Neural crest cell (in vitro differentiated cells): ENCODE data around the gene LMAN1. TPM values are rescaled to one million over a fixed set of nuclear protein-coding genes. Genes with fewer than 3 reads are reported as not detected.

Experiments
- DNase-seq: peaks from one replicate; pipeline ENCODE4 v3.0.0; 2021; ENCODE audit warnings: low read depth, mixed read lengths, low spot score
- H3K27ac Mint-ChIP-seq: one replicate; pipeline ENCODE4 v1.8.0; 2021; ENCODE audit warnings: mild to moderate bottlenecking, mixed read lengths; ENCODE audit not compliant: unreplicated experiment
- H3K27me3 Mint-ChIP-seq: 2 replicates; pipeline ENCODE4 v1.8.0; 2021; ENCODE audit warnings: low read depth, mild to moderate bottlenecking, mixed read lengths
- H3K36me3 Mint-ChIP-seq: 2 replicates; pipeline ENCODE4 v1.8.0; 2021; ENCODE audit warnings: low read depth, mild to moderate bottlenecking, mixed read lengths
- H3K4me1 Mint-ChIP-seq: 2 replicates; pipeline ENCODE4 v1.8.0; 2021; ENCODE audit warnings: mixed read lengths
- H3K4me3 Mint-ChIP-seq: one replicate; pipeline ENCODE4 v1.8.0; 2021; ENCODE audit warnings: mild to moderate bottlenecking, mixed read lengths
- H3K9me3 Mint-ChIP-seq: 2 replicates; pipeline ENCODE4 v1.8.0; 2021; ENCODE audit warnings: mixed read lengths
- CTCF ChIP-seq: fragments of 200-600 bp; sonication (generic); conservative IDR thresholded peaks from 2 replicates; pipeline ENCODE4 v1.5.0; 2021; ENCODE audit warnings: antibody characterized with exemption, mild to moderate bottlenecking
- total RNA-seq: library from RNA; stranded (reverse); gene quantifications from 2 replicates; pipeline ENCODE4 v1.2.1, GENCODE V29; 2021

Gene LMAN1
- total RNA-seq, 1 donor from 2014 or later = 55.3 TPM

GRCh38 chr18:59300676-59301285 lies 58.3 kb downstream of the LMAN1 start:
- Mint-ChIP-seq H3K4me1 (peaks cover 8% of the 10 kb centered on the region), H3K27me3 (peaks cover 53% of the 10 kb centered on the region), H3K36me3 (no peaks in the 10 kb centered on the region)

GRCh38 chr18:59298871-59299270 lies 60.2 kb downstream of the LMAN1 start:
- no peak for DNase-seq
- Mint-ChIP-seq H3K36me3 (no peaks in the 10 kb centered on the region), H3K27me3 (peaks cover 56% of the 10 kb centered on the region), H3K4me1 (peaks cover 8% of the 10 kb centered on the region), H3K4me3 (no peak overlapping the region), H3K27ac (no peak overlapping the region), H3K9me3 (no peaks in the 10 kb centered on the region)
- no peak for TF ChIP-seq CTCF

More at GRCh38 chr18:59300676-59301285, 58.3 kb downstream of the LMAN1 start:
- H3K9me3 Mint-ChIP-seq = no peaks in the 10 kb centered on the region
- H3K27ac Mint-ChIP-seq = no peak overlapping the region
- TF ChIP-seq CTCF = no peak
- no peak for DNase-seq
- H3K4me3 Mint-ChIP-seq = no peak overlapping the region

- DNase-seq = no peak
- Mint-ChIP-seq H3K4me3 (no peak overlapping the region), H3K9me3 (no peaks in the 10 kb centered on the region), H3K27ac (no peak overlapping the region), H3K27me3 (peaks cover 86% of the 10 kb centered on the region), H3K36me3 (no peaks in the 10 kb centered on the region), H3K4me1 (no peaks in the 10 kb centered on the region)
- TF ChIP-seq CTCF = no peak
Observed at GRCh38 chr18:59293317-59293716, 65.7 kb downstream of the LMAN1 start.

- no peaks in the 10 kb centered on the region for H3K36me3 Mint-ChIP-seq
- H3K4me3 Mint-ChIP-seq = no peak overlapping the region
- no peak overlapping the region for H3K27ac Mint-ChIP-seq
- H3K9me3 Mint-ChIP-seq = peaks cover 2% of the 10 kb centered on the region
- H3K27me3 Mint-ChIP-seq = peaks cover 23% of the 10 kb centered on the region
- no peak for DNase-seq
- no peaks in the 10 kb centered on the region for H3K4me1 Mint-ChIP-seq
- no peak for TF ChIP-seq CTCF
Observed at GRCh38 chr18:59286341-59286740, 72.7 kb downstream of the LMAN1 start.

- H3K36me3 Mint-ChIP-seq = no peaks in the 10 kb centered on the region
- peaks cover 2% of the 10 kb centered on the region for H3K9me3 Mint-ChIP-seq
- DNase-seq = no peak
- peaks cover 20% of the 10 kb centered on the region for H3K27me3 Mint-ChIP-seq
- H3K4me3 Mint-ChIP-seq = no peak overlapping the region
- no peak overlapping the region for H3K27ac Mint-ChIP-seq
- TF ChIP-seq CTCF = no peak
- no peaks in the 10 kb centered on the region for H3K4me1 Mint-ChIP-seq
Observed at GRCh38 chr18:59282341-59282740, 76.7 kb downstream of the LMAN1 start.
